Stimulated activated CD8-positive, alpha-beta memory T cell treated with anti-CD3 and anti-CD28 coated beads, Interleukin-2, amount 100 ng/mL, for 48 hours (primary cell): ENCODE measurements around the gene WBP1.
"Not testable (repeated sequence)": the region's sequence is repeated elsewhere in the genome, so short reads cannot be mapped to it uniquely, and the experiment has no call there.

ENCODE experiments used
- DNase-seq, 2 donors: peaks; one replicate each; pipeline ENCODE4 v3.0.0-alpha.2; 2020; ENCODE audit warnings: low read depth in 2 of 2

WBP1 gene

DNA sequence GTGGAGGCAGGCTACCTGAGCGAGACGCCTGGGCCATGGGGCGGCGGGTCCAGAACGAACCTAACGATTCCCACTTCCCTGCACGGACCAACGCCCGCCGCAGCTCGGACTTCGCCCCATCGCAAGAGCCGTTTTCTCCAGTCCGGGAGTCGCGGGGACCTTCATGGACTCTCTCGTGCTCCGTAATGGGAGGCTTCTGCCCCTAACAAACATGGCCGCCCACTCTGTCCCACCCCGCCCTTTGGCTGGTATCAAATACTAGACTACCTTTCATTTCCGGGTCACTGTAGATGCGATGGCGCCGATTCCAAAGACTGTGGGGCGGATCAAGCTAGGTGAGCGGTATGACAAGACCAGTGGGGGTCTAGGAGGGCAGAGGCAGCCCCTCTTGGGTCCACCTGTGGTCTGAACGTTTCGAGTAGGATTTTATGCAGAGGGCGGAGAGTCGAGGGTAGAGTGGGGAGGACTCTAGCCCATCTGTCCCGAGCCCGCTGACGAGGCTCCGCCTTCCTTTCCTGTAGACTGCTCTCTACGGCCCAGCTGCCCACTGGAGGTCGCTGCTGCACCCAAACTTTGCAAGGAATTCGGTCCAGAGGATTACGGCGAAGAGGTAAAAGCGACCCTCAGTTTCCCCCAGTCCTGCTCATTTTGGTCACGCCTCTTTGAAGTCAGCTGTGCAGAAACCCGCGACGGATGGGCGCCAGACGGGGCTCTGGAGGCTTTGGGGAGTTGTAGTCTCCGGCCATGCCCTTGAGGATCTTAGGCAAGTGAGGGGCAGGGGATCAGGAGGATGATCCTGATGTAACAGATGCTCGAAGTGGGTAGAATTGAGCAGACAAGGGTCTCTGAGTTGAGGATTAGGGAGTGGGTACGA is 24.8 kb downstream of the WBP1 start, which contains the start of the genes CCDC142 and TTC31:
Gene CCDC142 (minus strand): TSS at position 198 of the 874 bp plus-strand sequence. CDS start 161 bp downstream, at position 37.
Gene TTC31 (plus strand): TSS at position 281 of the 874 bp plus-strand sequence. CDS start 15 bp downstream, at position 296.
- DNase-seq, result peak; percentile 88 to 89

DNA sequence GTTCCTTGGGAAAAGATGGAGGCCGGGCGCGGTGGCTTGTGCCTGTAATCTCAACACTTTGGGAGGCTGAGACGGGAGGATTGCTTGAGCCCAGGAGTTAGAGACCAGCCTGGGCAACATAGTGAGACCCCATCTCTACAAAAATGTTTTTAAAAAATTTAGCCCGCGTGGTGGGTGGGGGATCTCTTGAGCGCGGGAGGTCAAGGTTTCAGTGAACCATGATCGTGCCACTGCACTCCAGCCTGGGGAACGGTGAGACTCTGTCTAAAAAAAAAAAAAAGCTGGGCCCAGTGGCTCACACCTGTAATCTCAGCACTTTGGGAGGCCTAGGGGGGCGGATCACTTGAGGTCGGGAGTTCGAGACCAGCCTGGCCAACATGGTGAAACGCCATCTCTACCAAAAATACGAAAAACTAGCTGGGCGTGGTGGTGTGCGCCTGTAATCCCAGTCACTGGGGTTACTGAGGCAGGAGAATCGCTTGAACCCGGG is 25.5 kb downstream of the WBP1 start:
- not testable (repeated sequence) for DNase-seq

DNA sequence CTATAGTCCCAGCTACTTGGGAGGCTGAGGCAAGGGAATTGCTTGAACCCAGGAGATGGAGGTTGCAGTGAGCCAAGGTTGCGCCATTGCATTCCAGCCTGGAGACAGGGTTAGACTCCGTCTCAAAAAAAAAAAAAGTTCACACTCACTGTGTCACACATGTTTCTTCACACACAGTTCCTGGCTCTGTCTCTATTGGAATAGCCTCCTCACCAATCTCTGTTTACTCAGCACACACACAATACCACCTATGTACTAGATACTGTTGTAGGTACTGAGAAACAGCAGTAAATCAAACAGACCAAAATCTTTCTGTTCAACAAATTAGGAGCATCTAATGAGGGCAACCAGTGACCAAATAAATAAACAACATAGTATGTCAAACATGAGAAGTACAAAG is 27.9 kb downstream of the WBP1 start:
- no peak for DNase-seq

DNA sequence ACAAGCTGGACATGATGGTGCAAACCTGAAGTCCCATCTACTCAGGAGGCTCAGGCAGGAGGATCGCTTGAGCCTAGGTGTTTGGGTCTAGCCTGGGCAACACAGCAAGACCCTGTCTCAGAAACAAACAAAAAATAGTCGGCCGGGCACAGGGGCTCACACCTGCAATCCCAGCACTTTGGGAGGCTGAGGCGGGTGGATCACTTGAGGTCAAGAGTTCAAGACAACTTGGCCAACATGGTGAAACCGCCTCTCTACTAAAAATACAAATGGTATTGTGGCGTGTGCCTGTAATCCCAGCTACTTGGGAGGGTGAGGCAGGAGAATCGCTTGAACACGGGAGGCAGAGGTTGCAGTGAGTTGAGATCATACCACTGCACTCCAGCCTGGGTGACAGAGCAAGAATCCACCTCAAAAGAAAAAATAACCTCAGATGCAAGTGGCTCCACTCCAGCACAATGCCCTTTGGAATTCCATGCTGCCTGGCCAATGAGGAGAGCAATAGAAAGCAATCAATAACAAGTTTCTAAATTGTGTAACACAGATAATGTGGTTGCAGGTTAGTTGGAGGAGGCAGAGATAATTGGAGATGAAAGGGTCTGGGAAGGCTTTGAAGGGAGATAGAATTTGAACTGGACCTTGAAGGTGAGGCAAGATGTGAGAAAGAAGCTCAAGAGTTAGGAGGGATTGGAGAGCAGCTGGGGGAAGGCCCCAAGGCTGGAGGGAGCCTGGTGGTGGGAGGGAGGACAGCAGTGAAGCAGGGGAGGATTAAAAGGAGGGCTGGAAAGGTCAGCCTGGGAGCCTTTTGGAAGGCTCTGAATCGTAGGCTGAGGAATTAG is 30.6 kb downstream of the WBP1 start:
- no peak for DNase-seq

DNA sequence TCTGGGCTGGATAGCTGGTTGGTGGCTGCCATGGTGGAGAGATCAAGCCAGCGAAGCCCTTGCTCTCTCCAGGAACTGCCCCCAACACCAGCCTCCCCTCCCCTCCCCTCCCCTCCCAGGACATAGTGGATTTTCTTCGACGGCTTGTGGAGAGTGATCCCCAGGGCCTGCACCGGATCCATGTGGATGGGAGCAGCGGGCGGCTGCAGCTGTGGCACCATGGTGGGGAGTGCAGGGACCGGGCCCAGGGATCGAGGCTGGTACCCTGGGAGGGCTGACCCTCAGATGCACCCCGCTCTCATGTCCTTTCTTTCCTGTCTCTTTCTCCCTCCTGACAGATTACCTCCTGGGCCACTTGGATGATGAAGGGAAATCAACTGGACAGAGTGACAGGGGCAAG is 31.7 kb downstream of the WBP1 start:
- DNase-seq, result no peak

DNA sequence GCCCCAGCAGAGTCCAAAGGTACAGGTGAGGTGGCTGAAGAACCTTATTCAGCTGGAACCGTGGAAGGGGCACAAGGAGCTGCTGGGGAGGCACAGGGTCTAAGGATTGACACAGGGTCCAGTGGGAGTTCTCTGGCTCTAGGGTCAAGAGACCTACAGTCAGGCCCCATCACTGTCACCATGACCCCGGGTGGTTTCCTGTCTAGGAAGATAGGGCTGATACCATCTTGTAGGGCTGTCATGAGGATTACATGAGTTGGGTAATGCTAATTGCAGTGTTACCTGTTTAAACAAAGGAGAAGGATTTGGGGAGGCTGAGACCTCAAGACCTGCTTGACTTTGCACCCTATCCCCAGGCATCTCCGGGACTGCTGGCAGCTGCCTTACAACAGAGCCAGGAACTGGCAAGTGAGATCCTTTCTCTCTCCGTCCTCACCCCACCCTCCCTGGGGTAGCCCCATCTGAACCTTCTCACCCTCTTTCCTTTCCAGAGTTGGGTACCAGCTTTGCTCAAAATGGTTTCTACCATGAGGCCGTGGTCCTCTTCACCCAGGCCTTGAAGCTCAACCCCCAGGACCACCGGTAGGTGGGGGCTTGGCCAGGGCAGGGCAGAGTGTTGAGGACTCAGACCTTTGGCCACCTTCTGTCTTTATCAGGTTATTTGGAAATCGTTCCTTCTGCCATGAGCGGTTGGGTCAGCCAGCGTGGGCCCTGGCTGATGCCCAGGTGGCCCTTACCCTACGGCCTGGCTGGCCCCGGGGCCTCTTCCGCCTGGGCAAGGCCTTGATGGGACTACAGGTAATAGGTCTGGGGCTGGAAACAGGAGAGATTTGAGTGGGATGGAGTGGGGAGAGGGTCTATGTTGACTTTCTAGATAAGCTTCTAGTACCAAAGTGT is 33.7 kb downstream of the WBP1 start:
- DNase-seq, result no peak

DNA sequence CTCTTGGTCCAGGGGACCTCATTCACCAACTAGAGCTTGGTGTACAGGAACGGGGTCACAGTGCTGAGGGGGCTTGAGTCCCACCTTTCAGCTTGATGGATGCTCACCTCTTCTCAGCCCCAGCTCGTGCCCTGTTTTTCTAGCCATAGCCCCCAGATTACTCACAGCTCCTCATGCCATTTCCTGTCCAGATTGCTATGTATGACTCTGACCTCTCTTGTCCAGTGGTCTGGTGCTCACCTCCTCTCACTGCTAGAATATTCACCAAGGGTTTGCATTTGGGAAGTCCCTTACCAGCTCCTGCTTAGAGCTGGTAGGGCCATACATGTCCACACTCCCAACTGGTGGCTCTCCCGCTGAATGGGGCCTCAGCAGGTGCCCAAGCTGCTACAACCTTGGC is 35.3 kb downstream of the WBP1 start:
- DNase-seq, result no peak

DNA sequence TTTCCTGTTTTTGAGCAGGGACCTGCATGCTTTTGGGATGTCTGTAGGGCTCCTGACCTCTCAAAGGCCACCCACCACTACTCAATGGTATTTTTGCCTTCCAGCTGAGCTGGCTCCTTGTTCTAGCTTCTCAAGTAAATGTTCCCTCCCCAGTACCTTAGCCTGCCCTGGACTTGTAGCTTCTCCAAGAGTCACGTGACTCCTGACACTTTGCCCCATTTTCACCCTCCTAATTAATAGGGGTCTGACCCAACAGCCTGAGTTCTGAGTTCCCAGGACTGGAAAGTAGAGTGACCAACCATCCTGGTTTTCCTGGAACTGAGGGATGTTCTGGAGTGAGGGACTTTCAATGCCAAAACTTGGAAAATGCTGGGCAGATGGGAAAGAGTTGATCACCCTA is 37.2 kb downstream of the WBP1 start:
- DNase-seq, result no peak

DNA sequence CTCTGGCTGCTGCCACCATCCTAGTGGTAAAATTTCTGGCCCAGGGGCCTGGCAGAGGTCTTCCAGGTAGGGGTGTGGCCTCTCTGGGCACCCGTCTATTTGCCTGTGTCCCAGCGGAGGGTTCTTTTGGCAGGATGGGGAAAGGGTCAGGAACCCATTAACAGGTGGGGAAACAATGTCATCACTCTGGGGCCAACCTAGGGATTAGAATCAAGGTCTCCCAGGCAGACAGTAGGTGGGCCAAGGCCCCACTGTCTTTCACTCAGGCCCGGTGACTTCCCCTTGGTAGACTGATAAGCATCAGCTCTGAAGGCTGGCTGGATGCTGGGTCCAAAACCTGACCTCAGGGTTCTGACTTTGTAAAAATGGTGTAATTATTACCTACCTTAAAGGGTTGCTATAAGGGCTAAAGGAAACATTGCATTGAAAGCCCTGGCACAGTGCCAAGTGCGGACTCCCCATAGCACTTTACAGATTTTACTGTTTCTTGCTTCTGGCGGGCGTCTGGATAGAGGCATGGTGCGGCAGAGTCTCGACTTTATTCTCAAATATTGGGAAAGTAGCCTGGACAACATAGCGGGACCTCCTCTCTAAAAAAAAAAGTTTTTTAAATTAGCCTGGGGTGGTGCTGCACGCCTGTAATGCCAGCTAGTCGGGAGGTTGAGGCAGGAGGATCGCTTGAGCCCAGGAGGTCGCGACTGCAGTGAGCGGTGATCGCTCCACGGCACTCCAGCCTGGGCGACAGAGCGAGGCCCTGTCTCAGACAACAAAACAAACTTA is 38.9 kb downstream of the WBP1 start:
- DNase-seq, result no peak

DNA sequence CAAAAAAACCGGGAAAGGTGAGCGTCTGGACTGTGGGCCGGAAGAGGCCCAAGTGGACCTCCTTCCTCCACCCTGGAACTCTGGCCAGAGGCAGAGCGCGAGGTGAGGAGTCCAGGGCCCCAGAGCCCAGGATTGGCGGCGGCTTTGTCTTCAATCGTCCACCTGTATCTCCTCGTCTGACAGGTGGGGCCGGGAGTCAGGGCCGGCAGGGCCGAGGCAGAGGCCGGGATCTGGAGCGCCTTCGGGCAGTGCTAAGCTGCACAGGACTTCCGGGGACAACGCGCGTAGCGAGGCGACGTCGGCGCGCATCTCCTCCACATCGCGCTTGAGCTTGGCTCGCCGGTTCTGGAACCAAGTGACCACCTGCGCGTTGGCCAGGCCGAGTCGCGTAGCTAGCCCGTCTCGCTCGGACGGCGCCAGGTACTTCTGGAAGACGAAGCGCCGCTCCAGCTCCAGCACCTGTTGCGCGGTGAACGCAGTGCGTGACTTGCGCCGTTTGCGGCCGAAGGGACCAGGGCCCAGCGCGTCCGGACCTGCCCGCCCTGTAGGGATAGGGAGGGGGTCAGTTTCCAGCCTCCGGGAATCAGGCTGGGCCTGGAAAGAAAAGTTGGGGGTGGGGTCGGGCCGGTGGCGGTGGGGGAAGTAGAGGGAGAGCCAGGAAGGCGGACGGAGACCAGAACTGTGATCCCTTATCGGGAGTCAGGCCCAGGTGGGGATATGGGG is 39.7 kb downstream of the WBP1 start:
- DNase-seq, result no peak

DNA sequence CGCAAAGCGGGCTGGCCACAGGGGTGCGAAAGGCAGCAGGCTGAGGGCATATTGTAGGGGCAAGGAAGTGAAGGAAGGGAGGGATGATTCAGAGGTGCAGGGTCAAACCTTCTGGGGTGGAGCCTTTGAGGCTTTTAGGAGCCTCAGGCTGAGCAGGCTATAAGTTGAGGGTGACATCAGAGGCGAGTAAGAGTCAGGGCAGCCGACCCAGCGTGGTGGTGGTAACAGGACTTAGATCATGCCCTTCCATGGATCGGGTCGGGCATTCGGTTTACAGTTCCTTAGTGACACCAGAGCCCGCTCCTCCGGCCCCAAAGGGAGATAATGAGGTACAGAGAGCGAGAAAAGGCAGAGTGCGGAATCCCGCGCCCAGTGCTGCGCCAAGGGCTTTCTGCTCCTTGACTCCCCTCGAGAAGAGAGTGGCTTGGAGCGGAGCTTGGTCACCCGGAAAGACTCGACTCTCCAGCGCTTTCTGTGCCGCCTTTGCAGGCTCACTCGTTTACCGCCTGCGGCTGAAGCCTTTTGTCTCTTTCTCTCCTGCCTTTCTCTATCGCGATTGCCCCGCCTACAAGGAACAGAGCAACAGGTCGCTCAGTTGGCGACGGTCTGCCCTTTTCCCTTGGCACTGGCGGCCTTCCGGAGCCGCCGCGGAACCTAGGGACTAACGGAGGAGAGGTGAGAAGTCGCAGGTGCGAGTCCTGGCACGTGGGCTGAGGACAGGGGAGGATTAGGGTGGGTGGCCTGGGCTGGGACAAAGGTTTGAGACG is 40.4 kb downstream of the WBP1 start:
- no peak for DNase-seq

DNA sequence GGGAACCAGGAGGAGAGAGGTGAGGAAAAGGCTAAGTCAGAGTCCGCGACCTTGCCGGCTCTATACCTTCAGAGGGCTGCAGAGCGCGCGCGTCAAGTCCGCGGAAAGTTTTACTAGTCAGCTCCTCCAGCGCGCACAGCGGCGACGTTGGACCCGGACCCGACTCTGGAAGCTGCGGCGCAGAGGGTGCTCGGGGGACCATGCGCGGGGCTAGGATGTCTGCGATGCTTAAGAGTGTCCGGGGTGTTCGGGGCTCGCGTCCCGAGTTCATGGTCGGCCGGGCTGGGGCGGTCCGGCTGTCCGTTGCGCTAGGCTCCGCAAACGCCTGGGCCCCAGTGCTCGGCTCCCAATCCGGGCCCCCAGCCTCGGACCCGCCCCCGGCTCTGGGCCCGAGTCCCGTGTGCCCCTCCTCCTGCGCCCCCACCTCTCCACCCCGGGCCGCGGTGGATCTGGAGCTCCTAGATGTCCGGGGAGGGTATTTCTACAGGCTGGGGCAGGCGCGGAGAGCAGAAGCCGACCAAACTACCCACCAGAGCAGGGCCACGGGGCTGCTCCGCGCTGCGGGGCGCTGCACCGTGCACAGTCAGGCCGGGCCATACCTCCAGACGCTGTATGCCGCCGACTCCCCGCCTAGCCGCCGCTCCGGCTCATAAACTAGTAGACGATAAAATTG is 41.2 kb downstream of the WBP1 start, which contains the start of gene LBX2:
Gene LBX2 (minus strand): TSS at position 337 of the 673 bp plus-strand sequence. CDS start 66 bp downstream, at position 271.
- no peak for DNase-seq

DNA sequence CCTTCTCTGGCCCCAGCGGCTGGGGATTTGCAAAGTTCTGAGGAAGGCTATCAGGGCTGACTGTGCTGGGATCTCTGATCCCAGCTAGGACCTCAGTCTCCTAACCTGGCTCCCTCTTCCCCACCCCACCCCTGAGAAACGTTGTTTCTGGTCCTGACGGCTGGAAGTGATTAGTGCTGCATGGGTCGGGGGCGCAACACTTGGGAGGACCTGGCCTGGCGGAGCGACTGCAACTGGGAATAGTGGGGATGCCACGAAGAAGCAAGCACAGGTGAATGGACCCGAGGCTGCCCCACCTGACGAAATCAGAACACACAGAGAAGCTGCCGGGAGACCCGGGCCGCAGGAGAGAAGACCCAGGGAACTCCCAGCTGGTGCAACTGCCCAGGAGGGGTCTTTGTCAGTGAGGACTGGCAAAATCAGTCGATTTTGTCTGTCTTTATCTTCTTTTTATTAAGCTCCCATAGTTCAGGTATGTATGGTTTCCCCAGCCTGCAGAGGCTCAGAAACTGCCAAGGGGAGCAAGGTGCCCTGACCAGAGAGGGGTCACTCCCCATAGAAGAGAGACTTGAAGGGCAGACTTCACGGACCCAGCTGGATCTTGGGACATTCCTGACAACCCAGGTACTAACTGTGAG is 41.8 kb downstream of the WBP1 start:
- no peak for DNase-seq

DNA sequence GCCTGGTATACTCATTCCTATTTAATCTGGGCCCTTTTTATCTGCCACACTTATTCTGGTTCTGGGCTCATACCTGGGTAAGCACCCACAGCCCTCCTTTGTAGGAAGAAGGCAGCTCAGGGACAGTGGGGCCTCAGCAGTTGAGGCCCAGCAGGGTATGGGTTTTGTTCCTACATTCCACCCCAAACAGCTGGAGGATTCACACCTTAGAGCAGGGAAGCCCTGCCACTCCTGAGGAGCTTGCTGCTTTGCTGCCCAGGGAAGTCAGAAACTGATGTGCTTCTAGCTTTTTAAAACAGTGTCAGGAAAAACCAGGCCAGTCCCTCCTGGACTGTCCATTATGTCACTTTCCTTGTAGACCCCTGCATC is 42.3 kb downstream of the WBP1 start:
- DNase-seq, result no peak

DNA sequence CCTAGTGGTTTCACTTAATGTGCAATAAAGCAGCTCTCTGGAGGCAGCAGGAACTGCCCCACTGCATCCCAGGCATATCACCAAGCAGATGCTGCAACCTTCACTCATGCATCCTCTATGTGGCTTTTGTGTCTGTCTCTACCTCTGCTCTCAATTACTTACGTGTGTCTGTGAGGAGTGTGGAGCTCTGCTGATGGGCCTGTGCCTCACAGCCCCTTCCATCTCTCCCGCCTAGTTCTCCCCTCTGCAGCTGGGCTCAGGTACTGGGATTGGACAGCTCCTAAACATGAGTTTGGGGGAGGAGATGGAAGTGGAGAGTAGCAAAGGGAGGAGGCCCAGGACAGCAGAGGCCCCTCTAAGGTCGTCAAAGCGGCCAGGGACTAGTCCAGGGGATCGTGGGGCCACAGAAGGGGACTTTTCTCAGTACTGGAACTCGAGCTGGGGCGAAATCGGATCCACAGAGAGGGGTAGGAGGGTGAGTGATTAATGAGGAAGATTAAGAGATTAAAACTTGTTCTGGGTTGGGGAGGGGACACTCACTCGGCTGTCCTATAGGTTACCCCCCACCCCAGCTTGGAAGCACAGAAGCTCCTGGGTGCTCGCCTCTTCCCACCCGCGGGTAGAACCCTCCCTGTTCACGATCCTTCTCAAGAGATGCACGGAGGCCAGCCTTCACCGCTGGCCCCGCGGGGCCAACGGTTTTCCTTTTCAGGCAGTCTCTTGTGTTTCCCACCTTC is 43.3 kb downstream of the WBP1 start:
- no peak for DNase-seq

DNA sequence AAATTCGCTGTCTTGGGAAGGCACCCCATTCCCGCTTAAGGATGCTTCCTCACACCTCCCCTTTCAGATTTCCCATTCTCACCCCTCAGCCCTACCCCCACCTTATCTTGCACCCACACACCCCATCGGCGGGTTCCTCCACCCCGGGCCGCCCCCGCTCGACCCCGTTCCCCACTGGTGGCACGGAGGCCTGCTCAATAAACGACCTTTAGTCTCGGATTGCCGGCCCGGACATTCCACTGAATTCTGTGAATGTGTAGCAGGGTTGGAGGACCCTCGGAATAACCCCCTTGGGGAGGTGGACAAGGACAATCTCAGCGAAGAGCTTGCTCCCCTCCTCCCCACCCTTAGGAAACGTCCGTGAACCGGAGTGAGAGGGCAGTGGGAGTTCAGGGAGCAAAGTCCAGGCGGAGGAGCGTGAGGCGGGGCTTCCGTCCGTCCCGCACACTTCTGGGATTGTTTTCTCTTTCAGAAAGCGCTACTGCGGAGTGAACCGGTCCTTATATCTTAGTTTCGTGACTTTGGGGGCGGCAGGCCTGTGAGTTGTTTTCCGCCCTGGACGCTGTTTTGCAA is 44.0 kb downstream of the WBP1 start:
- no peak for DNase-seq
